Uterus (tissue), 2 donors: ENCODE measurements around the gene GALNT13.

Experiments
- POLR2A ChIP-seq, 2 donors: fragments of 450-650 bp; IDR thresholded peaks; one replicate each; pipeline ENCODE4 v1.6.1; 2016; ENCODE audit warnings: antibody characterized with exemption in 2 of 2, mild to moderate bottlenecking in 1 of 2, moderate library complexity in 1 of 2
- TF ChIP-seq, protein P1 (sequence below), 4 experiments: fragments of 200-600 bp in 2 of 4; fragments of 450-650 bp in 2 of 4; sonication (generic) in 2 of 4; IDR thresholded peaks; one replicate each; pipeline ENCODE4 v1.5.1; 2016 to 2019; ENCODE audit warnings: antibody characterized with exemption in 4 of 4, mild to moderate bottlenecking in 2 of 4, moderate library complexity in 1 of 4

DNA sequence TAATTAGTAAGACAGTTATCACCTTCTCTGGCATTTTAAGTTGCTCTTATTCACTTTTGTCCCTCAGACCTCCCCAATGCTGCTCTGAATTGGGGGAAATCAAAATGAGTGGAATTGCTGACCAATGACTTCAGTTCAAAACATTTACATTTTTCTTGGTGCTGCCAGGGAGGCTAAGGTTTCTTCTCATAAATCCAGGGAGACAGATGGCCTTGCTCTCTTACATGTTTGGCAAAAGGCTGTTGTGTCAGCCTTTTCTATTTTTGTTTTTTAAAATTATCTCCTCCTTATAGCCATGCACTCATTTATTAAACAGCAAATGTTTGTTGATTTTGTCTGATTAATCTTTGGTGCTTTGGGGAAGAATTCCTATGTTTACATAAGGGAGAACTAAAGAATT, 82.0 kb downstream of the GALNT13 start:
- TF ChIP-seq, protein P1, sequence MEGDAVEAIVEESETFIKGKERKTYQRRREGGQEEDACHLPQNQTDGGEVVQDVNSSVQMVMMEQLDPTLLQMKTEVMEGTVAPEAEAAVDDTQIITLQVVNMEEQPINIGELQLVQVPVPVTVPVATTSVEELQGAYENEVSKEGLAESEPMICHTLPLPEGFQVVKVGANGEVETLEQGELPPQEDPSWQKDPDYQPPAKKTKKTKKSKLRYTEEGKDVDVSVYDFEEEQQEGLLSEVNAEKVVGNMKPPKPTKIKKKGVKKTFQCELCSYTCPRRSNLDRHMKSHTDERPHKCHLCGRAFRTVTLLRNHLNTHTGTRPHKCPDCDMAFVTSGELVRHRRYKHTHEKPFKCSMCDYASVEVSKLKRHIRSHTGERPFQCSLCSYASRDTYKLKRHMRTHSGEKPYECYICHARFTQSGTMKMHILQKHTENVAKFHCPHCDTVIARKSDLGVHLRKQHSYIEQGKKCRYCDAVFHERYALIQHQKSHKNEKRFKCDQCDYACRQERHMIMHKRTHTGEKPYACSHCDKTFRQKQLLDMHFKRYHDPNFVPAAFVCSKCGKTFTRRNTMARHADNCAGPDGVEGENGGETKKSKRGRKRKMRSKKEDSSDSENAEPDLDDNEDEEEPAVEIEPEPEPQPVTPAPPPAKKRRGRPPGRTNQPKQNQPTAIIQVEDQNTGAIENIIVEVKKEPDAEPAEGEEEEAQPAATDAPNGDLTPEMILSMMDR (IDR thresholded peaks at IDR 0.05), result no peak
- no peak for TF ChIP-seq POLR2A (IDR thresholded peaks at IDR 0.05)
